ENCODE measurements around the gene SORCS2. TPM values are rescaled to one million over a fixed set of nuclear protein-coding genes. Genes with fewer than 3 reads are reported as not detected.

The SORCS2 gene
- total and polyA plus RNA-seq, 4 donors: 2.2 to 7.7 (median 2.5) TPM

GRCh38 chr4:7553280-7553679 is 360.9 kb downstream of the SORCS2 start:
- H3K27me3 ChIP-seq (ENCODE audit: control insufficient read depth in 3 of 3, insufficient read depth in 3 of 3, low read length in 2 of 3): peaks cover 0 to 4% (median 0%) of the 10 kb centered on the region in 3 donors
- no peak overlapping the region for H3K9ac ChIP-seq (ENCODE audit: insufficient read depth in 1 of 2, low read length in 2 of 2)
- DNase-seq: no peak
- H3K36me3 ChIP-seq (ENCODE audit: control insufficient read depth in 4 of 4, insufficient read depth in 4 of 4, low read length in 4 of 4): peaks cover 0 to 2% (median 0%) of the 10 kb centered on the region in 4 donors
- TF ChIP-seq CTCF (IDR thresholded peaks at IDR 0.05; ENCODE audit: control extremely low read depth, extremely low read depth): no peak
- ATAC-seq (ENCODE audit: insufficient read depth, low FRiP score): no peak
- 93 to 96% methylated on average over 1 of the region's 1 CpG for WGBS, 2 donors
- H3K9me3 ChIP-seq (ENCODE audit: control insufficient read depth in 4 of 4, insufficient read depth in 3 of 4, low read length in 3 of 4): peaks cover 0 to 39% (median 11%) of the 10 kb centered on the region in 4 donors
- no peak overlapping the region for H3K4me3 ChIP-seq
- H3K27ac ChIP-seq (ENCODE audit: low read depth in 1 of 2, low read length in 1 of 2): no peak overlapping the region
- no peaks in the 10 kb centered on the region for H3K4me1 ChIP-seq (ENCODE audit: control insufficient read depth in 5 of 5, insufficient read depth in 5 of 5, low read length in 5 of 5)

- ATAC-seq (ENCODE audit: insufficient read depth, low FRiP score) (no peak), DNase-seq (no peak)
- Histone ChIP-seq H3K9me3 (ENCODE audit: control insufficient read depth in 4 of 4, insufficient read depth in 3 of 4, low read length in 3 of 4) (peaks cover 0 to 39% (median 11%) of the 10 kb centered on the region in 4 donors), H3K4me3 (no peak overlapping the region), H3K4me1 (ENCODE audit: control insufficient read depth in 5 of 5, insufficient read depth in 5 of 5, low read length in 5 of 5) (no peaks in the 10 kb centered on the region), H3K27ac (ENCODE audit: low read depth in 1 of 2, low read length in 1 of 2) (no peak overlapping the region), H3K9ac (ENCODE audit: insufficient read depth in 1 of 2, low read length in 2 of 2) (no peak overlapping the region), H3K36me3 (ENCODE audit: control insufficient read depth in 4 of 4, insufficient read depth in 4 of 4, low read length in 4 of 4) (peaks cover 0 to 2% (median 0%) of the 10 kb centered on the region in 4 donors), H3K27me3 (ENCODE audit: control insufficient read depth in 3 of 3, insufficient read depth in 3 of 3, low read length in 2 of 3) (peaks cover 0 to 1% (median 0%) of the 10 kb centered on the region in 3 donors)
- TF ChIP-seq CTCF (IDR thresholded peaks at IDR 0.05; ENCODE audit: control extremely low read depth, extremely low read depth): no peak
- WGBS, 2 donors: 74 to 76% methylated on average over 3 of the region's 3 CpGs
Measured at GRCh38 chr4:7554905-7555304, 362.6 kb downstream of the SORCS2 start.

- no peak for TF ChIP-seq CTCF (IDR thresholded peaks at IDR 0.05; ENCODE audit: control extremely low read depth, extremely low read depth)
Measured at GRCh38 chr4:7556558-7556957, 364.2 kb downstream of the SORCS2 start.

GRCh38 chr4:7557456-7557855 is 365.1 kb downstream of the SORCS2 start:
- ATAC-seq (ENCODE audit: insufficient read depth, low FRiP score): no peak
- Histone ChIP-seq H3K9ac (ENCODE audit: insufficient read depth in 1 of 2, low read length in 2 of 2) (no peak overlapping the region), H3K27ac (ENCODE audit: low read depth in 1 of 2, low read length in 1 of 2) (no peak overlapping the region), H3K4me3 (no peak overlapping the region), H3K27me3 (ENCODE audit: control insufficient read depth in 3 of 3, insufficient read depth in 3 of 3, low read length in 2 of 3) (peaks cover 0 to 5% (median 0%) of the 10 kb centered on the region in 3 donors), H3K9me3 (ENCODE audit: control insufficient read depth in 4 of 4, insufficient read depth in 3 of 4, low read length in 3 of 4) (peaks cover 0 to 29% (median 8%) of the 10 kb centered on the region in 4 donors), H3K36me3 (ENCODE audit: control insufficient read depth in 4 of 4, insufficient read depth in 4 of 4, low read length in 4 of 4) (peaks cover 0 to 2% (median 0%) of the 10 kb centered on the region in 4 donors), H3K4me1 (ENCODE audit: control insufficient read depth in 5 of 5, insufficient read depth in 5 of 5, low read length in 5 of 5) (no peaks in the 10 kb centered on the region)
- 82% methylated on average over 7 of the region's 7 CpGs for WGBS, 2 donors
- DNase-seq: no peak
- TF ChIP-seq CTCF (IDR thresholded peaks at IDR 0.05; ENCODE audit: control extremely low read depth, extremely low read depth): no peak

More at GRCh38 chr4:7556558-7556957, 364.2 kb downstream of the SORCS2 start:
- DNase-seq (no peak), ATAC-seq (ENCODE audit: insufficient read depth, low FRiP score) (no peak)
- Histone ChIP-seq H3K4me1 (ENCODE audit: control insufficient read depth in 5 of 5, insufficient read depth in 5 of 5, low read length in 5 of 5) (no peaks in the 10 kb centered on the region), H3K9me3 (ENCODE audit: control insufficient read depth in 4 of 4, insufficient read depth in 3 of 4, low read length in 3 of 4) (peaks cover 0 to 33% (median 11%) of the 10 kb centered on the region in 4 donors), H3K36me3 (ENCODE audit: control insufficient read depth in 4 of 4, insufficient read depth in 4 of 4, low read length in 4 of 4) (peaks cover 0 to 2% (median 0%) of the 10 kb centered on the region in 4 donors), H3K9ac (ENCODE audit: insufficient read depth in 1 of 2, low read length in 2 of 2) (no peak overlapping the region), H3K27ac (ENCODE audit: low read depth in 1 of 2, low read length in 1 of 2) (no peak overlapping the region), H3K4me3 (no peak overlapping the region), H3K27me3 (ENCODE audit: control insufficient read depth in 3 of 3, insufficient read depth in 3 of 3, low read length in 2 of 3) (peaks cover 0 to 4% (median 0%) of the 10 kb centered on the region in 3 donors)
